ENCODE results near the gene FHOD3. TPM values are rescaled to one million over a fixed set of nuclear protein-coding genes. Genes with fewer than 3 reads are reported as not detected.

Gene FHOD3
- total RNA-seq, 1 experiment from 2014 or later: 5.0 TPM

GRCh38 chr18:36274083-36274715 is 23.3 kb upstream of the FHOD3 start:
- no TSS peak for BruUV-seq (replicated peaks)

GRCh38 chr18:36275561-36275960 is 22.0 kb upstream of the FHOD3 start:
- POLR2A ChIA-PET: interaction anchor here (0.6 to 0.7 kb wide), 2 partner anchors 463 to 566 kb away, joined by 3 read pairs; no protein-coding TSS in a partner anchor
- Mint-ChIP-seq H3K4me3 (ENCODE audit: unreplicated experiment) (no peak overlapping the region), H3K27ac (ENCODE audit: low read depth, unreplicated experiment) (no peak overlapping the region), H3K9me3 (ENCODE audit: unreplicated experiment) (no peaks in the 10 kb centered on the region), H3K36me3 (ENCODE audit: insufficient read depth, unreplicated experiment) (peaks cover 40% of the 10 kb centered on the region), H3K4me1 (ENCODE audit: insufficient read depth, unreplicated experiment) (peaks cover 9% of the 10 kb centered on the region), H3K27me3 (ENCODE audit: insufficient read depth, unreplicated experiment) (no peaks in the 10 kb centered on the region)
- CTCF ChIA-PET: interaction anchor here (0.6 to 2.9 kb wide), 2 partner anchors 8 to 11 kb away, joined by 3 to 15 read pairs; no protein-coding TSS in a partner anchor
- no peak for TF ChIP-seq CTCF (IDR thresholded peaks at IDR 0.05; ENCODE audit: unreplicated experiment)
- DNase-seq (ENCODE audit: unreplicated experiment): no peak
- intact Hi-C loops (cut with micrococcal nuclease): no loop called here
- BruUV-seq (replicated peaks): no TSS peak

More at GRCh38 chr18:36274083-36274715, 23.3 kb upstream of the FHOD3 start:
- Mint-ChIP-seq H3K36me3 (ENCODE audit: insufficient read depth, unreplicated experiment) (peaks cover 54% of the 10 kb centered on the region), H3K4me1 (ENCODE audit: insufficient read depth, unreplicated experiment) (peaks cover 9% of the 10 kb centered on the region), H3K4me3 (ENCODE audit: unreplicated experiment) (no peak overlapping the region), H3K9me3 (ENCODE audit: unreplicated experiment) (no peaks in the 10 kb centered on the region), H3K27me3 (ENCODE audit: insufficient read depth, unreplicated experiment) (no peaks in the 10 kb centered on the region), H3K27ac (ENCODE audit: low read depth, unreplicated experiment) (no peak overlapping the region)
- CTCF ChIA-PET: interaction anchor here (0.6 to 2.9 kb wide), 4 partner anchors 10 to 493 kb away, joined by 3 to 15 read pairs (median 4); no protein-coding TSS in a partner anchor
- intact Hi-C loops (cut with micrococcal nuclease): no loop called here
- POLR2A ChIA-PET: interaction anchor here (0.8 to 0.9 kb wide), 2 partner anchors 9 to 86 kb away, joined by 3 read pairs; no protein-coding TSS in a partner anchor
- no peak for TF ChIP-seq CTCF (IDR thresholded peaks at IDR 0.05; ENCODE audit: unreplicated experiment)
- no peak for DNase-seq (ENCODE audit: unreplicated experiment)

GRCh38 chr18:36279001-36279400 is 18.5 kb upstream of the FHOD3 start:
- CTCF ChIA-PET: interaction anchor here (0.7 kb wide), 1 partner anchor 501 kb away, joined by 3 read pairs; no protein-coding TSS in a partner anchor
- H3K4me1 Mint-ChIP-seq (ENCODE audit: insufficient read depth, unreplicated experiment): peaks cover 9% of the 10 kb centered on the region
- POLR2A ChIA-PET: interaction anchor here (0.7 to 1.3 kb wide), 2 partner anchors 91 to 133 kb away, joined by 3 to 7 read pairs; partner anchors contain the start of gene MOCOS
- H3K36me3 Mint-ChIP-seq (ENCODE audit: insufficient read depth, unreplicated experiment): peaks cover 10% of the 10 kb centered on the region
- H3K9me3 Mint-ChIP-seq (ENCODE audit: unreplicated experiment): no peaks in the 10 kb centered on the region
- no peak overlapping the region for H3K4me3 Mint-ChIP-seq (ENCODE audit: unreplicated experiment)
- TF ChIP-seq CTCF (IDR thresholded peaks at IDR 0.05; ENCODE audit: unreplicated experiment): no peak
- no peak overlapping the region for H3K27ac Mint-ChIP-seq (ENCODE audit: low read depth, unreplicated experiment)
- no peak for DNase-seq (ENCODE audit: unreplicated experiment)
- no peaks in the 10 kb centered on the region for H3K27me3 Mint-ChIP-seq (ENCODE audit: insufficient read depth, unreplicated experiment)
- intact Hi-C loops (cut with micrococcal nuclease): no loop called here
- BruUV-seq (replicated peaks): no TSS peak

GRCh38 chr18:36281936-36282335 is 15.6 kb upstream of the FHOD3 start:
- BruUV-seq (replicated peaks): no TSS peak
- ChIA-PET POLR2A (interaction anchor here (1.1 to 1.5 kb wide), 3 partner anchors 8 to 93 kb away, joined by 4 to 5 read pairs (median 4); no protein-coding TSS in a partner anchor), CTCF (interaction anchor here (0.6 to 3.5 kb wide), 11 partner anchors 12 to 531 kb away, joined by 3 to 26 read pairs (median 3); no protein-coding TSS in a partner anchor)
- no peaks in the 10 kb centered on the region for H3K9me3 Mint-ChIP-seq (ENCODE audit: unreplicated experiment)
- no peak overlapping the region for H3K27ac Mint-ChIP-seq (ENCODE audit: low read depth, unreplicated experiment)
- H3K4me3 Mint-ChIP-seq (ENCODE audit: unreplicated experiment): no peak overlapping the region
- no peaks in the 10 kb centered on the region for H3K4me1 Mint-ChIP-seq (ENCODE audit: insufficient read depth, unreplicated experiment)
- H3K36me3 Mint-ChIP-seq (ENCODE audit: insufficient read depth, unreplicated experiment): no peaks in the 10 kb centered on the region
- intact Hi-C loops (cut with micrococcal nuclease): loop anchor here (5.0 kb wide), 2 partner anchors 290 to 475 kb away; no protein-coding TSS in a partner anchor
- no peak for TF ChIP-seq CTCF (IDR thresholded peaks at IDR 0.05; ENCODE audit: unreplicated experiment)
- no peaks in the 10 kb centered on the region for H3K27me3 Mint-ChIP-seq (ENCODE audit: insufficient read depth, unreplicated experiment)
- no peak for DNase-seq (ENCODE audit: unreplicated experiment)
